Chondrocyte (in vitro differentiated cells): Measurements from ENCODE around the gene TMEM19. TPM values are rescaled to one million over a fixed set of nuclear protein-coding genes. Genes with fewer than 3 reads are reported as not detected.

Experiments used
- DNase-seq: peaks from one replicate; pipeline ENCODE4 v3.0.0; 2021; ENCODE audit warnings: mixed read lengths, low spot score
- H3K27ac Mint-ChIP-seq: one replicate; pipeline ENCODE4 v1.8.0; 2021; ENCODE audit warnings: mild to moderate bottlenecking, moderate library complexity, mixed read lengths; ENCODE audit not compliant: unreplicated experiment
- H3K27me3 Mint-ChIP-seq: 2 replicates; pipeline ENCODE4 v1.8.0; 2021; ENCODE audit warnings: low read depth, mixed read lengths
- H3K36me3 Mint-ChIP-seq: 2 replicates; pipeline ENCODE4 v1.8.0; 2021; ENCODE audit warnings: low read depth, mixed read lengths
- H3K4me1 Mint-ChIP-seq: 2 replicates; pipeline ENCODE4 v1.8.0; 2021; ENCODE audit warnings: low read depth, mild to moderate bottlenecking, mixed read lengths
- H3K4me3 Mint-ChIP-seq: one replicate; pipeline ENCODE4 v1.8.0; 2021; ENCODE audit warnings: mild to moderate bottlenecking, moderate library complexity, mixed read lengths; ENCODE audit not compliant: unreplicated experiment
- H3K9me3 Mint-ChIP-seq: 2 replicates; pipeline ENCODE4 v1.8.0; 2021; ENCODE audit warnings: low read depth, mixed read lengths
- total RNA-seq: library from RNA; stranded (reverse); gene quantifications from 3 replicates; pipeline ENCODE4 v1.2.1, GENCODE V29; 2021
- TF ChIP-seq, protein P1 (sequence below): fragments of 200-600 bp; sonication (generic); IDR thresholded peaks from 2 replicates; pipeline ENCODE4 v1.5.0; 2021; ENCODE audit warnings: antibody characterized with exemption, mild to moderate bottlenecking, moderate library complexity

The TMEM19 gene
- total RNA-seq, 1 donor from 2014 or later = 27.5 TPM

DNA sequence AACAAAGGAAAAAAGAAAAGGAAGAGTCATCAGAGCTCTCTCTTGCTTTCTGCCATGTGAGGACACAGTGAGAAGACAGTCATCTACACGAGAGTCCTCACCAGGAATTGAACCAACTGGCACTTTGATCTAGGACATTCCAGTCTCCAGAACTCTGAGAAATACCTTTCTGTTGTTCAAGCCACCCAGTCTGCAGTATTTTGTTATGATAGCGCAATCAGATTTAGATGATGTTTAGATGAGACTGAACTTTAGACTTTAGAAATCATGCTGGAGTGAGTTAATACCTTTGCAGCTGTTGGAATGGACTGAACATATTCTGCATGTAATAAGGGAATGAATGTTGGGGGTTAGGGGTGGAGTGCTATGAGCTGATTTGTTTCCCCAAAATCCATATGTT, 40.7 kb downstream of the TMEM19 start:
- Mint-ChIP-seq H3K4me1 (peaks cover 3% of the 10 kb centered on the region), H3K4me3 (no peak overlapping the region), H3K27ac (no peak overlapping the region), H3K36me3 (no peaks in the 10 kb centered on the region), H3K9me3 (no peaks in the 10 kb centered on the region), H3K27me3 (no peaks in the 10 kb centered on the region)
- DNase-seq = no peak
- TF ChIP-seq, protein P1, sequence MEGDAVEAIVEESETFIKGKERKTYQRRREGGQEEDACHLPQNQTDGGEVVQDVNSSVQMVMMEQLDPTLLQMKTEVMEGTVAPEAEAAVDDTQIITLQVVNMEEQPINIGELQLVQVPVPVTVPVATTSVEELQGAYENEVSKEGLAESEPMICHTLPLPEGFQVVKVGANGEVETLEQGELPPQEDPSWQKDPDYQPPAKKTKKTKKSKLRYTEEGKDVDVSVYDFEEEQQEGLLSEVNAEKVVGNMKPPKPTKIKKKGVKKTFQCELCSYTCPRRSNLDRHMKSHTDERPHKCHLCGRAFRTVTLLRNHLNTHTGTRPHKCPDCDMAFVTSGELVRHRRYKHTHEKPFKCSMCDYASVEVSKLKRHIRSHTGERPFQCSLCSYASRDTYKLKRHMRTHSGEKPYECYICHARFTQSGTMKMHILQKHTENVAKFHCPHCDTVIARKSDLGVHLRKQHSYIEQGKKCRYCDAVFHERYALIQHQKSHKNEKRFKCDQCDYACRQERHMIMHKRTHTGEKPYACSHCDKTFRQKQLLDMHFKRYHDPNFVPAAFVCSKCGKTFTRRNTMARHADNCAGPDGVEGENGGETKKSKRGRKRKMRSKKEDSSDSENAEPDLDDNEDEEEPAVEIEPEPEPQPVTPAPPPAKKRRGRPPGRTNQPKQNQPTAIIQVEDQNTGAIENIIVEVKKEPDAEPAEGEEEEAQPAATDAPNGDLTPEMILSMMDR = no peak

DNA sequence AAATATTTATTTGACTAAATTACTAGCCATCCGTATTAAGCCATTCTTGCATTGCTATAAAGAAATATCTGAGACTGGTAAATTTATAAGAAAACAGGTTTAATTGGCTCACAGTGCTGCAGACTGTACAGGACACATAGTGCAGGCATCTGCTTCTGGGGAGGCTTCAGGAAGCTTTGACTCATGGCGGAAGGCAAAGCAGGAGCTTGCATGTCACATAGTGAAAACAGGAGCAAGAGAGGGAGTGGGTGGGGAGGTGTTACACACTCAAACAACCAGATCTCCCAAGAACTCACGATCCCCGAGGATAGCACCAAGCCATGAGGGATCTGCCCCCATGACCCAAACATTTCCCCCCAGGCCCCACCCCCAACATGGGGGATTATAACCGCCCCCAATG, 42.1 kb downstream of the TMEM19 start:
- Mint-ChIP-seq H3K36me3 (no peaks in the 10 kb centered on the region), H3K27ac (no peak overlapping the region), H3K9me3 (no peaks in the 10 kb centered on the region), H3K4me3 (no peak overlapping the region), H3K4me1 (peaks cover 3% of the 10 kb centered on the region), H3K27me3 (no peaks in the 10 kb centered on the region)
- TF ChIP-seq, protein P1 = no peak
- no peak for DNase-seq

DNA sequence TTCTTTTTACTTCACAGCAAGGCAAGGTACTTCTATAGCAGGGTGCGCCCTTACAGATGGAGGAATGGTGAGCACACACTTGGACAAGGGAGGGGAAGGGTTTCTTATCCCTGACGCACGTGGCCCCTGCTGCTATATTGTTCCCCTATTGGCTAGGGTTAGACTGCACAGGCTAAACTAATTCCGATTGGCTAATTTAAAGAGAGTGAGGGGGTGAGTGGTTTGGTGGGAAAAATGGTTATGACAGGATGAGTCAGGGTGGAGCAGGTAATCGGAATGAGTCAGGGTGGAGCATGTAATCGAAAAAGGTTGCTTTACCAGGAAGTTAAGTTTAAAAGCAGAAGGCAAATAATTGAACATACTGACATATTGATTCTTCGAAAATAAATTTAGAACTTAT, 45.1 kb downstream of the TMEM19 start:
- no peak overlapping the region for H3K4me3 Mint-ChIP-seq

DNA sequence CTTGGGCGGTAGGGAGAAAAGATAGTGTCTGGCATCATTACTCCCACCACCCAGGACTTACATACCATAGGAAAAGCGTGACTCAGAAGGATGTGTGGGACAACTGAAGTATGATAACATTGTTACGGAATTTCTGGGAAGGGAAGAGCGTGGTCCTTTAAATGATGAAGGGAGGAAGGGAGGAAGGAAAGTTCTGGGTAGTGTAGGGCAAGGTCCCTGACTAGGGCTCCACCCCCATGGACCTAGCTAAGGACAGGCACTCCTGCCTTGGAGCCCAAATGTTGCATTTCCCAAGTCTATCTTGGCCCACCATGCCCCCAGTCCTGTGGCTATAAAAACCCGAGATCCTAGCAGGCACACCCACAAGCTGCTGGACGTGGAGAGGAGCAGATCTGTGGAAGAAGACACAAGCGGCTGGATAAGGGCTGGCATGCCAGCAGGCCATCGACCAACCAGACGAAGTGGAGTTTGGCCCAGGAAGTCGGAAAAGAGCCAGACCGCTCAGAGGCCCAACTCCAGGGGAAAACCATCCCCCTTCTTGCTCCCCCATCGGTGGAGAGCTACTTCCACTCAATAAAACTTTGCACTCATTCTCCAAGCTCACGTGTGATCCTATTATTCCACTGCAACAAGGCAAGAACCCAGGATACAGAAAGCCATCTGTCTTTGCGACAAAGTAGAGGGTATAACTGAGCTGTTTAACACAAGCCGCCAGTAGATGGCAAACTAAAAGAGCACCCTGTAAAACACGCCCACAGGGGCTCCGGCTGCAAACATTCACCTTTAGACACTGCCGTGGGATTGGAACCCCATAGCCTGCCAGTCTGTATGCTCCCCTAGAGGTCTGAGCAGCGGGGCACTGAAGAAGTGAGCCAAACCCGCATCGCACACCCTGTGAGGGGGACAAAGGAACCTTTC, 45.8 kb downstream of the TMEM19 start:
- Mint-ChIP-seq H3K27ac (peak overlapping the region; percentile 67), H3K9me3 (no peaks in the 10 kb centered on the region), H3K36me3 (no peaks in the 10 kb centered on the region), H3K4me3 (no peak overlapping the region), H3K27me3 (no peaks in the 10 kb centered on the region), H3K4me1 (peaks cover 3% of the 10 kb centered on the region)
- TF ChIP-seq, protein P1 = no peak
- no peak for DNase-seq

More for the DNA sequence above, 45.1 kb downstream of the TMEM19 start:
- TF ChIP-seq, protein P1 = no peak
- H3K4me1 Mint-ChIP-seq = peaks cover 3% of the 10 kb centered on the region
- no peak for DNase-seq
- no peaks in the 10 kb centered on the region for H3K36me3 Mint-ChIP-seq
- H3K27ac Mint-ChIP-seq = no peak overlapping the region
- no peaks in the 10 kb centered on the region for H3K27me3 Mint-ChIP-seq
- no peaks in the 10 kb centered on the region for H3K9me3 Mint-ChIP-seq

DNA sequence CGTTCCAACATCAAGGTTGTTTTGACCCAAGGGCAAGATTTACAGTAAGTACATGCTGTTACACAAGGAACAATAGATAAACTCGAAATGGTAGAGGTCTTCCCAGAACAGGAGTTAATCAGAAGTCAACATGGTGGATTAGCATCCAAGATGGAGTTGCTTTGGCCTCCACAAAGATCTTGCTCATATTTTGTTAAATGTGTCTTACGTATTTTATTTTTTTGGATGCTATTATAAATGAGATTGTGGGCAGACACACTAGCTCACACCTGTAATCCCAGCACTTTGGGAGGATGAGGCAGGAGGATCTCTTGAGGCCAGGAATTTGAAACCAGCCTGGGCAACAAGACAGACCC, 46.5 kb downstream of the TMEM19 start:
- Mint-ChIP-seq H3K27me3 (no peaks in the 10 kb centered on the region), H3K36me3 (no peaks in the 10 kb centered on the region), H3K4me1 (peaks cover 3% of the 10 kb centered on the region), H3K9me3 (no peaks in the 10 kb centered on the region), H3K4me3 (no peak overlapping the region), H3K27ac (no peak overlapping the region)
- no peak for DNase-seq
- TF ChIP-seq, protein P1 = no peak
